Choroid plexus epithelial cell (primary cell): ENCODE data around the gene ATP1A2.

Experiments
- DNase-seq: peaks from one replicate; pipeline ENCODE4 v3.0.0-alpha.2; 2010; ENCODE audit warnings: low read depth
- H3K4me3 ChIP-seq: 2 replicates; pipeline ENCODE4 v1.5.1; 2011; ENCODE audit warnings: low read depth, mild to moderate bottlenecking, control low read depth, low read length, moderate library complexity
- TF ChIP-seq, protein P1 (sequence below): conservative IDR thresholded peaks from 2 replicates; pipeline ENCODE4 v1.5.1; 2011; ENCODE audit warnings: low read depth, mild to moderate bottlenecking, control low read depth, inconsistent platforms, low read length, moderate library complexity

Gene ATP1A2

DNA sequence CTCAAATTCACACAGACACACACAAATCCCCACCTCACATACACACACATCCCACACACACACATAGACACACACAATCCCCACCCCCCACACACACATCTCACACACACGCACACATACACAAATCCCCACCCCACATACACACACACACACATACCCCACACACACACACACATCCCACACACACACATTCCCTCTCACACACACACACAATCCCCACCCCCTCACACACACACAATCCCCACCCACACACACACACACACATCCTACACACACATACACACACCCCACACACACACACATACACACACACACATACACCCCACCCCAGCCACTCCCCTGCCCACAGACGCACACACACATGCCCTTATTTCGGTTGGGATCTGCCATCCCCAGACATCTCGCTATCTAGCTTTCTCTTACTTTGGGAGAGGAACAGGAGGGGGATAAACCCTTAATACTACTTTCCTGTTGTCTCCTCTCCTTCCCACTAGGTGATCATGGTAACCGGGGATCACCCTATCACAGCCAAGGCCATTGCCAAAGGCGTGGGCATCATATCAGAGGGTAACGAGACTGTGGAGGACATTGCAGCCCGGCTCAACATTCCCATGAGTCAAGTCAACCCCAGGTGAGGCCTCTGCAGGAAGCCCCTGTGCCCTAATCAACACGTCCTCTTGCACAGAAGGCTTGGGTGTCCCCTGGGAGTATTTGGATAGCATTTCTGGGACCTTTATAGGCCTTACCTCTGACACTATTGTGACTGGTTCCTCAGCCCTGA is 18.6 kb downstream of the ATP1A2 start:
- TF ChIP-seq, protein P1, sequence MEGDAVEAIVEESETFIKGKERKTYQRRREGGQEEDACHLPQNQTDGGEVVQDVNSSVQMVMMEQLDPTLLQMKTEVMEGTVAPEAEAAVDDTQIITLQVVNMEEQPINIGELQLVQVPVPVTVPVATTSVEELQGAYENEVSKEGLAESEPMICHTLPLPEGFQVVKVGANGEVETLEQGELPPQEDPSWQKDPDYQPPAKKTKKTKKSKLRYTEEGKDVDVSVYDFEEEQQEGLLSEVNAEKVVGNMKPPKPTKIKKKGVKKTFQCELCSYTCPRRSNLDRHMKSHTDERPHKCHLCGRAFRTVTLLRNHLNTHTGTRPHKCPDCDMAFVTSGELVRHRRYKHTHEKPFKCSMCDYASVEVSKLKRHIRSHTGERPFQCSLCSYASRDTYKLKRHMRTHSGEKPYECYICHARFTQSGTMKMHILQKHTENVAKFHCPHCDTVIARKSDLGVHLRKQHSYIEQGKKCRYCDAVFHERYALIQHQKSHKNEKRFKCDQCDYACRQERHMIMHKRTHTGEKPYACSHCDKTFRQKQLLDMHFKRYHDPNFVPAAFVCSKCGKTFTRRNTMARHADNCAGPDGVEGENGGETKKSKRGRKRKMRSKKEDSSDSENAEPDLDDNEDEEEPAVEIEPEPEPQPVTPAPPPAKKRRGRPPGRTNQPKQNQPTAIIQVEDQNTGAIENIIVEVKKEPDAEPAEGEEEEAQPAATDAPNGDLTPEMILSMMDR: no peak
- DNase-seq: no peak
- H3K4me3 ChIP-seq: no peak overlapping the region

DNA sequence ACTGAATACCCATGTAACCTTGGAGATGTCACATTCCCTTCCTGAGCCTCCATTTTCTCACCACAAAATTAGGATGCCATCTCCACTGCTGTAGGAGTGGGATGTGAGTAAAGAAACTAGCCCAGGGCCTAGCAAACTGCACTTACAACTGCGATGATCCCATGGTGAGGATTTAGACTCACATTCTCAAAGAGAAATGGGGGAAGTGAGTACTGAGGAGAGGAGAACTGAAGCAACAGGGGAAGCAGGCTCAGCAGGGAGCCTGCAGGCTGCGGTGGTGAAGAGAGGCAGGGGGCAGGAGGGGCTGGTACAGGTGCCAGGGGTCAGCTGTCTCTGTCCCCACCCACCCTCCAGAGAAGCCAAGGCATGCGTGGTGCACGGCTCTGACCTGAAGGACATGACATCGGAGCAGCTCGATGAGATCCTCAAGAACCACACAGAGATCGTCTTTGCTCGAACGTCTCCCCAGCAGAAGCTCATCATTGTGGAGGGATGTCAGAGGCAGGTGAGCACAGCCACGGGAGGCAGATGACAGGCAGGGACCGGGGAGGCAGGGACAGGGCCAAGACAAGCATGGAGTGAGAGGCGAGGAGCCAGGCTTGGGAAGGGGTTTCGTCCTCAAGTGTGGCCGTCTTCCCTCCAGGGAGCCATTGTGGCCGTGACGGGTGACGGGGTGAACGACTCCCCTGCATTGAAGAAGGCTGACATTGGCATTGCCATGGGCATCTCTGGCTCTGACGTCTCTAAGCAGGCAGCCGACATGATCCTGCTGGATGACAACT is 19.4 kb downstream of the ATP1A2 start:
- TF ChIP-seq, protein P1: no peak
- peak; percentile 14 for DNase-seq
- H3K4me3 ChIP-seq: no peak overlapping the region

DNA sequence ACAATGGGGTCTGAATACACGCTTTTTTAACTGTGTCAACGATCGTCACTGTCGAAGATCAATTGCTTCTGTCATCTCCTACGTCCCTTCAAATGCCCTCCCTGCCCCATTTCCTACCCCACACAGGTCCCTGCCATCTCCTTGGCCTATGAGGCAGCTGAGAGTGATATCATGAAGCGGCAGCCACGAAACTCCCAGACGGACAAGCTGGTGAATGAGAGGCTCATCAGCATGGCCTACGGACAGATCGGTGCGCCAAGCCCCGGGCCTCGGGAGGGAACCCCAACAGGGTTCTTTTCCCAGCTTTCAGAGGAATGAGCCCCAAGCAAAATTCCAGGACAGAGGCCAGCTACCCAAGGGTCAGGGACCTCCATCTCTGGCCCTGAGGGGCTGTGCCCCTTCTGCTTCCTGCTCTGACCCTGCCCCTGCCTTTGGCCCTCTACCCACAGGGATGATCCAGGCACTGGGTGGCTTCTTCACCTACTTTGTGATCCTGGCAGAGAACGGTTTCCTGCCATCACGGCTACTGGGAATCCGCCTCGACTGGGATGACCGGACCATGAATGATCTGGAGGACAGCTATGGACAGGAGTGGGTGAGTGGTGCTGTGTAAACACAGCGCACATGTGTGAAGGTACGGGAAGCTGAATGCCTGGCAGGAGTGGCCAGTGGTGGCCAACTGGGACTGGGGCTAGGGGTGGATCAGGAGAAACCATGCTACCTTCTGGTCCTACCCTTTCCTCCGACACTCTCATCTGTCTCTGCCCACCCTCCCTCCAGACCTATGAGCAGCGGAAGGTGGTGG is 20.8 kb downstream of the ATP1A2 start:
- TF ChIP-seq, protein P1: no peak
- no peak for DNase-seq
- no peak overlapping the region for H3K4me3 ChIP-seq

DNA sequence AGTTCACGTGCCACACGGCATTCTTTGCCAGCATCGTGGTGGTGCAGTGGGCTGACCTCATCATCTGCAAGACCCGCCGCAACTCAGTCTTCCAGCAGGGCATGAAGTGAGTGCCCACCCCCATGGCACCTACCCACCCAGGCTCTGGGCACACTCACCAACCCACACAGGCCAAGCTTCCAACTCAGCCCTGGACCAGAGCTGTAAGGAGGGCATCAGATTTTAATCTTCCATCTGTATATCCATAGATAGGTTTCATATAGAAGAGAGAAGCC is 21.3 kb downstream of the ATP1A2 start:
- TF ChIP-seq, protein P1: no peak
- no peak for DNase-seq
- H3K4me3 ChIP-seq: no peak overlapping the region

DNA sequence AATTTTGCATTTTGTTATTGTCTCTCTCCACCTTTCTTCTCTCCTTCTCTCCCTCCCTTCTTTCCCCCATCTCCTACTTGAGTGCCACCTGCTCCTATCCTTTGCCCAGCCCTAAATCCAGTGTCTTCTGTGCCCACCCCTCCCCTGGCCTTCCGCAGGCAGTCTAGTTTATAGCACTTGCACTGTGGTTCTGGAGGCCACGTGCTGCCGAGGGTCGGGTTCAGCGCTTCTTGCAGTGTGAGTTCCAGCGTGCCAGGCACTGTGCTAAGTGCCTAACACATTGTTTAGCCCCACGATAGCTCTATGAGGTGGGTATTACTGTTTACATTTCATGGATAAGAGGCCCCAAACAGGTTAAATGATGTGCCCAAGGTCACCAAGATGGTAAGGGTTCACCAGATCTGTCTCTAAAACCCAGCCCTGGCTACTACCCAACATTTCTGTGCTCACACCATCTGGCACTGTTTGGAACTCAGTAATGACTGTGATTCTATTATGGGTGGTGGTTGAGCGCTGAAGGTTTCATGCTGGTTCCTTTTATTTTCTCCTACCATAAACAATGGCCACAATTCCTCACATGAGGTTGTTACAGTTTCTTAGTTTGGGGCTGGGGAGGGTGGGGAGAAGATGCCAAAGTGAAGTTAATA is 21.8 kb downstream of the ATP1A2 start:
- DNase-seq: no peak
- TF ChIP-seq, protein P1: no peak
- no peak overlapping the region for H3K4me3 ChIP-seq

DNA sequence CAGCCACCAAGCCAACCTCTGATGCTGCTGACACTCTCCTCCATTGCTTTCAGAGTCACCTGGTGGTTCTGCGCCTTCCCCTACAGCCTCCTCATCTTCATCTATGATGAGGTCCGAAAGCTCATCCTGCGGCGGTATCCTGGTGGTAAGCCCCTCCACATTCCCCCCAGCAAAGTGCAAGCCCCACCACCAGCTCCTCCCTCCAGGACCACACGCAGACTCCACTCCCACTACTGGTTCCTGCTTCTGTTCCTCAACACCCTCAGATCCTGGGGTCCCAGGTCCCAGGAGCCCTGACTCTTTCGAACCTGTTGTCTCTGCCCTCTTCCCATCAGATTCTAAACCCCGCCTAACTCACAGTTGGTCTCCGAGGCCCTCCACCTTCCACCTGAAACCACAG is 24.3 kb downstream of the ATP1A2 start:
- TF ChIP-seq, protein P1: no peak
- no peak for DNase-seq
- H3K4me3 ChIP-seq: no peak overlapping the region
